GM21515 (cell line): Measurements from ENCODE around the gene NELFB.

ENCODE experiments used
- ATAC-seq: cut with Tn5 transposase; IDR thresholded peaks from one replicate; pipeline ENCODE4 v1.9.1; 2021; ENCODE audit not compliant: unreplicated experiment

NELFB gene

GRCh38 chr9:137313326-137313936 is 58.3 kb downstream of the NELFB start:
- ATAC-seq = no peak

DNA sequence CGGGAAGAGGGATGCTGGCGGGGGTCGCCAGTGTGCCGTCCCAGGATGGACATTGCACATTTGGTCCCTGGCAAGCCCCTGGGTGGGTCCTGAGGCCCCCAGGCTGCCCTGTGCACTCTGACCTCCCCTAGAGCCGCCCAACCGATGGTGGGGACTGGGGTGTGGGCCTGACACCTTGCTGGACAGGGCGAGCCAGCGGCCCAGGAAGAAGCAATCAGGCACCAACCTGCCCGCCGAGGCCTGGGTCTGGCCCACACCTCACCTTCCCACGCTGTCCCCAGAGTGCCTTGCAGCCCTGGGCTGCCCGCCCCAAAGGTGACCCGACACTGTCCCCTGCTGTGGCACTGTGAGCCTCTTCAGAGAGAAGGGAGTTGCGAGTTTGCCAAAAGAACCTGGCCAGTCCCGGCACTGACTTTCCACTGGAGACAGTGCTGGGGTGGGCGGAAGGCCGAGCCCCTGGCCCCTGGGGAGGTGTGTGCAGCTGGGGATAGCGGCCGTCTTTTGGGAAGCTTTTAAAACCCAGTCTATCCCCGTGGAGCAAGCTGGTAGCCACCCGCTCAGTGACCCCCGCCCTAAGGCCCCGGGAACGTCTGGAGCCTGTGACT is 58.9 kb downstream of the NELFB start:
- no peak for ATAC-seq

DNA sequence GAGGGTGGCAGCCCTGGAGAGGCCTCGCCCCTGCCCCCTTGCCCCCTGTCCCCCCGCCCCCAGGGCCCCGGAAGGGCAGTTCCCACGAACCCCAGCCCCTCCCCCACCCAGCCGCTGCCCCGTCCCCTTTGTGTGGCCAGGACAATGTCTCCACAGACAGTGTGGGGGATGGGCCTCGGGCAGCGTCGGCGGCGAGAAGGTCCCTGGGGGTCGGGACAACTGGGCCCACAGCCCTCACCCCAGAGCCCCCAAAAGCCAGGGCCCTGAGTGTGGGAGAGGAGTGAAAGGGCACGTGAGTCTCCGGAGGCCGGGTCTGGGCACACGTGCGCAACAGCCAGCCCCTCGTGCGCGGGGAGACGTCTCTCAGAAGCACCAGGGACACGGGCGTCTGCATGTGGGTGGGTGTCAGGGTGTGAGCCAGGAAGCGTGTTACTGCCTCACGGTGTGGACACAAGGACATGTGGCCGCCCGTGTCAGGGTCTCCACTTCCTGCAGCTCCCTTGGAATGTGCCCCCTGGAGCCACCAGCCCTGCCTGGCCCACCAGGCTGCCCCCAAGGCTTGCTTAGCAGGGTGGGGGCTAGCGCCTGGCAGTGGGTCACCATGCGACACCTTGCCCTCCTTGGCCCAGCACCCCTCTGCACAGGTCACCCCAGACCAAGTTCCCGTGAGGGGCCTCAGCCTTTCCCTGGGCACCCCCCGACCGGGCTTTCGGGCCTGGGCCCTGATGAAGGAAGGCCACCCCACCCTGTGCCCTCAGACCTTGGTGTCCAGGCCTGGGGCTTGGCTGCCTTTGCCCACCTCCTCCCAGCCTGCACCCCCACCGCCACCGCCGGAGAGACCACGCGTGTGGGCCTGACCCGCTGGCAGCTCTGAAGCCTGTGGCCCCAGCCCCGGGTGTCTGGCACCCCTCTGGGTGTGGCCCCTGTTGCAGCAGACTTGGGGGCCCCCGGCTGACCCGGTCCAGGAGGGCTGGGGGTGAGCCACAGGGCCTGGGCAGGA is 59.7 kb downstream of the NELFB start:
- ATAC-seq = no peak

DNA sequence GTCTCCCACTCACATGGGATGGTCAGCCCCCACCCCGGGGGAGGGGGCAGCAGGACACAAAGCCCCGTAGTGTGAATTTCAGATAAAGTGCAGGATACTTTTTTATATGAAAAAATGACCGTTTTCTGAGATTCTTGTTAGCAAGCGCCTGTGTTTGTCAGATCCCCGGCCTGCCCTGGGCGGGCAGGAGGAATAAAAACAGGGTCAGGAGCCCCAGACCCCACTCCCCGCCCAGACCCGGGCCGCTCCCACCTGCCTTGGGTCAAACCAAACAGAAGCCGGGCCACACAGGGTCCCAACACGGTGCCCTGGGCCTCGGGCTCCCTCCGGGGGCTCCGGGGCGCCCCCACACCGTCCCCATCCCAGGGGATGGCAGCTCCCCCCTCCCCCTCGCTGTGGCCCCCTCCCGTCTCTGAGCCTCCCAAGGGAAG is 60.5 kb downstream of the NELFB start:
- ATAC-seq = no peak

DNA sequence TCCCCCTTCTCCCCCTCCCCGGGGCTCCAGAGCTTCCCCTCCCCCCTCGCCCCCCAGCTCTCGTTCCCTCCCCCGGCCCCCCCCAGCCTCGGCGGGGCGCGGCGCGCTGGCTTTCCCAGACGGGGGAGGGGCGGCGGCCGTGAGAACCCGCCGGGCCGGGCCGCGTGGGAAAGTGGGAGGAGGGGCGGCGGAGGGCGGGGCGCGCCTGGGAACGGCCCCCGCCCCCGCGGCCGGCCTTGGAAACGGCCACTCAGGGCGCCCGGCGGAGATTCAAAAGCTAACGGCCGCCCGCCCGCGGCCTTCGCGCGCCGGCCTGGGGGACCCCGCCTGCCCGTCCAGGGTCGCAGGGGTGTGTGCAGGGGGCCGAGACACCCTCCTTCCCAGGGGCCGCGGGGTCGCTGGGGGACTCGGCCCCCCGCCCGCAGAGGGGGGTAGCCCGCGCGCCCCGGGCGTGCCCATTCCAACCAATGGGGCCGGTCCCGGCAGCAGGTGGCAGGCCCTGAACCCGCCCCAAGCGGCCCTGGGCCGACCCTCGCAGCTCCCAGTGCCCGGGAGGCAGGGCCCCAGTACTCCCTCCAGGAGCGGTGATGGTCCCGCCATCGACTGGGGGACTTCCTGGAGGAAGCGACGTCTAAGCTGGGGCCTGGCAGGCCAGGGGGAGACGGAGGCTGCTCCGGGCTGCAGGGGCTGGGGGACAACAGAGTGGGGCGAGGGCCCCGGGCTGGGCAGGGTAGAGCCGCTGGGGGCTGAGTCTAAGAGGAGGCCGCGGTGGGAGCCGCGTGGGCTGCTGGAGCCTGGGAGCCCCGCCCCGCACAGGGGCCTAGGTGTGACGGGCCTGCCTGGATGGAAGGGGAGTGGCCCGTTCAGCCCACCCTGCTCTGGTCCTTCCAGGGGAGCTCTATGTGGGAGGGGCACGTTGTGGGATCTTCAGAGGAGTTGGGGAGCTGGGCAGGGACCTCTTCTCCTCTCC is 61.2 kb downstream of the NELFB start:
- ATAC-seq = no peak

GRCh38 chr9:137317021-137317717 is 62.0 kb downstream of the NELFB start:
- no peak for ATAC-seq

- ATAC-seq = no peak
Measured at GRCh38 chr9:137317718-137318511, 62.8 kb downstream of the NELFB start.

- ATAC-seq = no peak
Measured at GRCh38 chr9:137318602-137319001, 63.5 kb downstream of the NELFB start.

DNA sequence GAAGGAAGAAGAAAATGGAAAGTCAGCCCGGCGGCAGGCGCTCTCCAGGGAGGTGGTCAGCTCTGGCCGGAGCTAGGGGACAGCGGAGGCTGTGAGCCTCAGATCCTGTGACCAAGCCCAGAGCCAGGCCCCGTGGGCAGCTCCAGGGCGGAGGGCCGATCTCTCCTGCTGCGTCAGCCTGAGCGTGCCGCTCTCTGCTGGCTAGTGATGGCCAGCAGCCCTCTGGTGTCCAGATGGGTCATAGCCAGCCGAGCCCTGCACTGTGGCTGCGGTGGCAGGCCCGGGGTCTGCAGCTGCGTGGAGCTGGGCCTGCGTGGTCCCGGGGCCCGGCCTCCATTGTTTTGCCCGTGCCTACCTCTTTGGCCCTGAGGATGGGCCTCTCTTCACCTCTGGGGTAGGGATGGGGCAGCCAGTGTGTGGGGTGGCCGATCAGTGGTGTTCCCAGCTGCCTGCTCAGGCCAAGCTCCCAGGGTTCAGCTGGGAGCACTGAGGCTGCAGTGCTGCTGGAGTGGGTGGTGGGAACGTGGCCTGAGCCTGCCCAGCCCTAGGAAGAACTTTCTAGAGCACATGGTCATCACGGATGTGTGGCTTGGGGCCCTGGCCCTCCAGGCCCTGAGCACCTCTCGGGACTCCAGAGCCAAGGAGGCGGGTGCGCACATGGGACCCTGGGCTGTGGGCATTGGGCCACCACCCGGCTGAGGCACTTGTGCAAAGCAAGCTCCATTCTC is 64.0 kb downstream of the NELFB start:
- ATAC-seq = no peak

GRCh38 chr9:137319739-137320551 is 64.8 kb downstream of the NELFB start:
- ATAC-seq = no peak

DNA sequence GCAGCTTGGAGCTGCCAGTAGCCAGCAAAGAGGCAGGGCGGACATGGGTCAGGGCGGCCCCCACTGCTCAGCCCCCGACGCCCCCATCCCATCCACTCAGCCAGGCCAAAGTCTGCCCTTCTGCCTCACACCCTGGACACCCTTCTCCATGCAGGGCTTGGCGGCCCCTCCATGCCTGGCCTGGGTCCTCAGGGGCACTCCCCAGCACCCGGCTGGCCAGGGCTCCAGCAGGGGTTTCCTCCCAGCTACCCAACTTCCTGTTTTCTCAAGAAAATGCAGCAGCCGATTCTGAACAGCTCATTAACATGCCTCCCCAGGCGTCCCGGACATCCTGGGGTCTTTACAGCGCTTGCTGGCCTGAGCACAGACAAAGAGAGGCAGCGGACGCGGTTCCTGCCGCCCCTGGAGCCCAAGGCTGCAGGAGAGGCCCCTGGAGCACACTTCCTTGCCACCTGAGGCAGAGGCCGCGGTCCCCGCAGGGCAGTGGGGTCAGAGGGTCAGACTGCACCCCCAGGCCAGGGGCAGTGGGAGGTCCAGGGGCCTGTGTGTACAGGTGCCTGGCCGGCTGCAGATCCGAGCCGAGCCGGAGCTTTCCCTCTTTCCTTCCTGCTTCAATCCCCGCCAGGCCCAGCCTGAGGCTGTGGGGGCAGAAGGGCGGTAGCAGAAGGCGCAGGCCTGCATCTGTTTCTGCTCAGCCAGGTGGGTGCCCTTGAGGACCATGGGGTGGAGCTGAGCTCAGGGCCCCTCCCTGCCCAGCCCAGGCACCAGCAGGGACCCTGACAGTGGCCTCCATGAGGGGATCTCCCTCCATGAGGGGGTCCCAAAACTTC is 65.6 kb downstream of the NELFB start:
- no peak for ATAC-seq

GRCh38 chr9:137321726-137322361 is 66.7 kb downstream of the NELFB start:
- ATAC-seq = no peak
